SK-N-SH (cell line): ENCODE data around the gene AKAP9. TPM values are rescaled to one million over a fixed set of nuclear protein-coding genes. Genes with fewer than 3 reads are reported as not detected.

Source experiments
- CTCF ChIA-PET: fragments of 300-600, 350-600 bp; formaldehyde crosslinking; extraction: SDS; loops from one replicate; lab custom pipeline; 2021; lab: Yijun Ruan, JAX
- POLR2A ChIA-PET: fragments of 350-600 bp; sonication (Branson Sonifier 250); formaldehyde crosslinking; extraction: SDS; loops from one replicate; lab custom pipeline; 2020; ENCODE audit warnings: antibody characterized with exemption, inconsistent platforms; lab: Yijun Ruan, JAX
- DNase-seq: peaks from one replicate; pipeline ENCODE4 v3.0.0; 2012
- H2AFZ ChIP-seq: fragments of 200-600 bp; sonication (generic); 2 replicates; pipeline ENCODE4 v1.8.1; 2016; ENCODE audit warnings: antibody characterized with exemption, mild to moderate bottlenecking, low read depth
- H3F3A ChIP-seq: fragments of 200-600 bp; sonication (generic); replicated peaks from 2 replicates; pipeline ENCODE3; 2016; ENCODE audit warnings: antibody characterized with exemption, mild to moderate bottlenecking; ENCODE audit not compliant: insufficient read depth
- H3K27ac ChIP-seq, 2 experiments: fragments of 200-500 bp in 1 of 2; fragments of 200-600 bp in 1 of 2; sonication (Bioruptor generic) in 1 of 2; sonication (generic), shearing (Covaris generic) in 1 of 2; 2 replicates each; pipeline versions ENCODE4 v1.5.1 to v1.6.1; 2014 to 2016; ENCODE audit warnings: low read depth in 2 of 2, inconsistent platforms in 1 of 2, low read length in 1 of 2, mild to moderate bottlenecking in 1 of 2, mixed read lengths in 1 of 2
- H3K27me3 ChIP-seq: fragments of 200-600 bp; sonication (generic), shearing (Covaris generic); 2 replicates; pipeline ENCODE4 v1.6.1; 2016; ENCODE audit warnings: mixed run types; ENCODE audit not compliant: insufficient read depth
- H3K36me3 ChIP-seq, 2 experiments: fragments of 200-500 bp in 1 of 2; fragments of 200-600 bp in 1 of 2; sonication (Bioruptor generic) in 1 of 2; sonication (generic) in 1 of 2; replicated peaks in 1 of 2; 2 replicates each; pipeline versions ENCODE3 to v1.5.1; 2014 to 2016; ENCODE audit warnings: low read length in 1 of 2, mild to moderate bottlenecking in 1 of 2; ENCODE audit not compliant: insufficient read depth in 2 of 2, control insufficient read depth in 1 of 2
- H3K4me1 ChIP-seq, 2 experiments: fragments of 200-500 bp in 1 of 2; fragments of 200-600 bp in 1 of 2; sonication (Bioruptor generic) in 1 of 2; sonication (generic), shearing (Covaris generic) in 1 of 2; 2 replicates each; pipeline versions ENCODE4 v1.5.1 to v1.6.1; 2014 to 2016; ENCODE audit warnings: low read depth in 1 of 2, low read length in 1 of 2, mixed run types in 1 of 2; ENCODE audit not compliant: insufficient read depth in 2 of 2, control insufficient read depth in 1 of 2
- H3K4me2 ChIP-seq: fragments of 200-600 bp; sonication (generic), shearing (Covaris generic); 2 replicates; pipeline ENCODE4 v1.6.1; 2017; ENCODE audit warnings: mixed run types
- H3K4me3 ChIP-seq, 2 experiments: fragments of 200-500 bp in 1 of 2; fragments of 200-600 bp in 1 of 2; sonication (Bioruptor generic) in 1 of 2; sonication (generic), shearing (Covaris generic) in 1 of 2; 2 replicates each; pipeline versions ENCODE4 v1.5.1 to v1.8.1; 2014 to 2016; ENCODE audit warnings: low read depth in 2 of 2, inconsistent platforms in 1 of 2, low read length in 1 of 2, mild to moderate bottlenecking in 1 of 2, mixed read lengths in 1 of 2, moderate library complexity in 1 of 2
- H3K79me2 ChIP-seq: fragments of 200-600 bp; sonication (generic); 2 replicates; pipeline ENCODE4 v1.8.1; 2017; ENCODE audit warnings: mild to moderate bottlenecking; ENCODE audit not compliant: insufficient read depth
- H3K9ac ChIP-seq: fragments of 200-600 bp; sonication (generic); 2 replicates; pipeline ENCODE4 v1.6.1; 2017; ENCODE audit warnings: mixed run types
- H3K9me2 ChIP-seq: fragments of 200-600 bp; sonication (generic); 2 replicates; pipeline ENCODE4 v1.6.1; 2017; ENCODE audit warnings: mixed run types
- H3K9me3 ChIP-seq: fragments of 200-600 bp; sonication (generic); 2 replicates; pipeline ENCODE4 v1.6.1; 2017; ENCODE audit warnings: mixed run types, mild to moderate bottlenecking, moderate library complexity
- H4K20me1 ChIP-seq: fragments of 200-600 bp; sonication (generic); 2 replicates; pipeline ENCODE4 v1.6.1; 2017; ENCODE audit warnings: mild to moderate bottlenecking, mixed run types; ENCODE audit not compliant: insufficient read depth
- CHD2 ChIP-seq: fragments of 150-350 bp; IDR thresholded peaks from 2 replicates; pipeline ENCODE4 v1.6.1; 2018; ENCODE audit warnings: low read length; ENCODE audit not compliant: partially characterized antibody
- CTCF ChIP-seq: fragments of 200-600 bp; sonication (generic); IDR thresholded peaks from 2 replicates; pipeline ENCODE4 v1.6.1; 2017; ENCODE audit warnings: antibody characterized with exemption, mild to moderate bottlenecking, moderate library complexity
- FOSL2 ChIP-seq: IDR thresholded peaks from 2 replicates; pipeline ENCODE4 v1.4.0; 2012; ENCODE audit warnings: low read depth, mild to moderate bottlenecking, moderate library complexity, borderline replicate concordance
- GATA2 ChIP-seq: sonication (generic); formaldehyde crosslinking; IDR thresholded peaks from 2 replicates; pipeline ENCODE4 v1.5.0; 2020; ENCODE audit warnings: mild to moderate bottlenecking, missing genetic modification reagents
- MEF2A ChIP-seq: IDR thresholded peaks from 2 replicates; pipeline ENCODE4 v1.4.0; 2012; ENCODE audit warnings: low read depth, borderline replicate concordance
- MXI1 ChIP-seq: IDR thresholded peaks from 2 replicates; pipeline ENCODE4 v1.6.1; 2012; ENCODE audit warnings: mild to moderate bottlenecking, low read depth, low read length, improper control_type of control experiment
- PBX3 ChIP-seq: IDR thresholded peaks from 2 replicates; pipeline ENCODE4; 2012
- POLR2AphosphoS5 ChIP-seq: IDR thresholded peaks from 2 replicates; pipeline ENCODE4 v1.6.1; 2012; ENCODE audit warnings: low read depth, low read length
- RAD21 ChIP-seq: IDR thresholded peaks from 2 replicates; pipeline ENCODE4 v1.6.1; 2012; ENCODE audit warnings: mild to moderate bottlenecking, low read length
- RCOR1 ChIP-seq: fragments of 150-350 bp; IDR thresholded peaks from 2 replicates; pipeline ENCODE4 v1.6.1; 2017; ENCODE audit warnings: antibody characterized with exemption, low read length
- SMC3 ChIP-seq: IDR thresholded peaks from 2 replicates; pipeline ENCODE4 v1.6.1; 2012; ENCODE audit warnings: low read depth, low read length, improper control_type of control experiment
- TAF1 ChIP-seq: IDR thresholded peaks from 2 replicates; pipeline ENCODE4 v1.6.1; 2012; ENCODE audit warnings: low read depth, mild to moderate bottlenecking, low read length, moderate library complexity, borderline replicate concordance
- TCF12 ChIP-seq: IDR thresholded peaks from 2 replicates; pipeline ENCODE4 v1.4.0; 2012
- WGBS: methylation state at CpG from one replicate; pipeline ENCODE4 v1.1.6; 2017; ENCODE audit warnings: low lambda C conversion rate; 5-methylcytosine and 5-hydroxymethylcytosine counted together
- polyA plus RNA-seq, 3 experiments: library from polyadenylated mRNA; depleted of rRNA; stranded (reverse); fragments of >200 nt; gene quantifications; 2 replicates each; pipeline ENCODE4 v1.2.3, GENCODE V29; 2012

Gene AKAP9
- polyA plus RNA-seq, 1 of the 3 experiments (the other 2 are of a cell fraction) = 13.1 TPM

GRCh38 chr7:92057375-92057774, 116.7 kb downstream of the AKAP9 start:
- POLR2A ChIA-PET = no interaction called here

GRCh38 chr7:92058040-92058439, 117.4 kb downstream of the AKAP9 start:
- WGBS = 95% methylated on average over 5 of the region's 5 CpGs
- POLR2A ChIA-PET = no interaction called here
- no peak overlapping the region for H3K4me3 ChIP-seq
- DNase-seq = no peak
- peaks cover 4% of the 10 kb centered on the region for H3F3A ChIP-seq
- TF ChIP-seq FOSL2 (no peak), CTCF (no peak), SMC3 (no peak), MXI1 (no peak), TCF12 (no peak), RAD21 (no peak), CHD2 (no peak), RCOR1 (no peak)
- H3K4me1 ChIP-seq = peaks cover 4 to 13% of the 10 kb centered on the region in 2 experiments; a peak in 2 of 4 replicates
- H3K9me3 ChIP-seq = no peaks in the 10 kb centered on the region
- no peak overlapping the region for H3K9ac ChIP-seq
- H3K36me3 ChIP-seq = peaks cover 52 to 57% of the 10 kb centered on the region in 2 experiments
- no peaks in the 10 kb centered on the region for H3K9me2 ChIP-seq
- CTCF ChIA-PET = interaction anchor here (1.0 to 1.2 kb wide), 2 partner anchors 18 to 390 kb away, joined by 3 to 4 read pairs; partner anchors contain the start of gene GATAD1
- H2AFZ ChIP-seq = no peak overlapping the region
- H3K79me2 ChIP-seq = no peaks in the 10 kb centered on the region
- H4K20me1 ChIP-seq = no peaks in the 10 kb centered on the region
- no peak overlapping the region for H3K4me2 ChIP-seq
- no peaks in the 10 kb centered on the region for H3K27me3 ChIP-seq
- no peak overlapping the region for H3K27ac ChIP-seq

More at GRCh38 chr7:92057375-92057774, 116.7 kb downstream of the AKAP9 start:
- Histone ChIP-seq H3F3A (peaks cover 4% of the 10 kb centered on the region), H3K9ac (no peak overlapping the region), H3K9me3 (no peaks in the 10 kb centered on the region), H3K27me3 (no peaks in the 10 kb centered on the region), H3K36me3 (peaks cover 56 to 57% of the 10 kb centered on the region in 2 experiments), H3K27ac (no peak overlapping the region), H3K79me2 (no peaks in the 10 kb centered on the region), H3K4me2 (no peak overlapping the region), H3K9me2 (no peaks in the 10 kb centered on the region), H2AFZ (no peak overlapping the region), H4K20me1 (no peaks in the 10 kb centered on the region), H3K4me1 (peaks cover 4 to 13% of the 10 kb centered on the region in 2 experiments; a peak in 2 of 4 replicates), H3K4me3 (no peak overlapping the region)
- CTCF ChIA-PET = interaction anchor here (0.9 to 1.2 kb wide), 2 partner anchors 391 to 404 kb away, joined by 3 to 4 read pairs; partner anchors contain the start of gene GATAD1
- WGBS = 89% methylated on average over 2 of the region's 2 CpGs
- TF ChIP-seq PBX3 (no peak), MEF2A (no peak), POLR2AphosphoS5 (no peak), TAF1 (no peak), RCOR1 (no peak), GATA2 (no peak)
- no peak for DNase-seq
